Measurements from ENCODE around the gene CATSPERD.
A peak's percentile ranks its signal among the peaks of the same experiment; 100 is the strongest.
"Not testable (repeated sequence)": the region's sequence is repeated elsewhere in the genome, so short reads cannot be mapped to it uniquely, and the experiment has no call there.

Gene CATSPERD

DNA sequence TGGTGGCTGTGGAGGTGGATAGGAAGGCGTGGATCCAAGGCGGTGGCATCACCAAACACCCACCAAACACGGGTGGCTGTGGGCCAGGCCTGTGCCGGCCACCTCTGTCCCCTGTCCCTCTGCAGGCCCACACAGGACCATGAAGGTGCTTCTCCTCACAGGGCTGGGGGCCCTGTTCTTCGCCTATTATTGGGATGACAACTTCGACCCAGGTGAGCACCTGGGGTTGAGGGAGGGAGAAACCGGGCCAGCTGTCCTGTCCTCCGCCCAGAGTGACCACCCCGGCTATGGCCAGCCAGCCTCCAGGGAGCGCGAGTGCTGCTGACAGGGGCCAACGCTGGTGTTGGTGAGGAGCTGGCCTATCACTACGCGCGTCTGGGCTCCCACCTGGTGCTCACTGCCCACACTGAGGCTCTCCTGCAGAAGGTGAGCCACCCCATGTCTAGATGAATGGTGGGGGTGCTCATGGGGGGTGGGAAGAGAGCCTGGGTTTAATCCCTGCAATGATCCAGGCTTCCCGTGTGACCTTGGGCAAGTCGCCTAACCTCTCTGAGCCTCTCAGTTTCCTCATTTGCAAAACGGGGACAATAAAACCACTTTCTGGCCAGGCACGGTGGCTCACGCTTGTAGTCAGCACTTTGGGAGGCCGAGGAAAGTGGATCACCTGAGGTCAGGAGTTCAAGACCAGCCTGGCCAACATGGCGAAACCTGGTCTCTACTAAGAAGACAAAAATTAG lies 35.6 kb upstream of the CATSPERD start:
- TF ChIP-seq POLR2A (IDR thresholded peaks at IDR 0.05; ENCODE audit: extremely low read depth, insufficient read length): no peak
- TF ChIP-seq CTCF (IDR thresholded peaks at IDR 0.05; ENCODE audit: low read depth, low read length): no peak
- no peak for TF ChIP-seq MYC (IDR thresholded peaks at IDR 0.05; ENCODE audit: low read depth, low read length)
- TF ChIP-seq, protein P1, sequence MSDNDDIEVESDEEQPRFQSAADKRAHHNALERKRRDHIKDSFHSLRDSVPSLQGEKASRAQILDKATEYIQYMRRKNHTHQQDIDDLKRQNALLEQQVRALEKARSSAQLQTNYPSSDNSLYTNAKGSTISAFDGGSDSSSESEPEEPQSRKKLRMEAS (IDR thresholded peaks at IDR 0.05; ENCODE audit: low read depth, low read length): no peak
- no peak overlapping the region for H3K4me3 ChIP-seq (ENCODE audit: low read depth, low read length)
- DNase-seq (ENCODE audit: low read depth): no peak

GRCh38 chr19:5686326-5686646 lies 34.2 kb upstream of the CATSPERD start:
- no peak overlapping the region for H3K4me3 ChIP-seq (ENCODE audit: low read depth, low read length)
- TF ChIP-seq, protein P1 (IDR thresholded peaks at IDR 0.05; ENCODE audit: low read depth, low read length): no peak
- no peak for TF ChIP-seq POLR2A (IDR thresholded peaks at IDR 0.05; ENCODE audit: extremely low read depth, insufficient read length)
- no peak for TF ChIP-seq MYC (IDR thresholded peaks at IDR 0.05; ENCODE audit: low read depth, low read length)
- TF ChIP-seq CTCF (IDR thresholded peaks at IDR 0.05; ENCODE audit: low read depth, low read length): no peak
- DNase-seq (ENCODE audit: low read depth): no peak

DNA sequence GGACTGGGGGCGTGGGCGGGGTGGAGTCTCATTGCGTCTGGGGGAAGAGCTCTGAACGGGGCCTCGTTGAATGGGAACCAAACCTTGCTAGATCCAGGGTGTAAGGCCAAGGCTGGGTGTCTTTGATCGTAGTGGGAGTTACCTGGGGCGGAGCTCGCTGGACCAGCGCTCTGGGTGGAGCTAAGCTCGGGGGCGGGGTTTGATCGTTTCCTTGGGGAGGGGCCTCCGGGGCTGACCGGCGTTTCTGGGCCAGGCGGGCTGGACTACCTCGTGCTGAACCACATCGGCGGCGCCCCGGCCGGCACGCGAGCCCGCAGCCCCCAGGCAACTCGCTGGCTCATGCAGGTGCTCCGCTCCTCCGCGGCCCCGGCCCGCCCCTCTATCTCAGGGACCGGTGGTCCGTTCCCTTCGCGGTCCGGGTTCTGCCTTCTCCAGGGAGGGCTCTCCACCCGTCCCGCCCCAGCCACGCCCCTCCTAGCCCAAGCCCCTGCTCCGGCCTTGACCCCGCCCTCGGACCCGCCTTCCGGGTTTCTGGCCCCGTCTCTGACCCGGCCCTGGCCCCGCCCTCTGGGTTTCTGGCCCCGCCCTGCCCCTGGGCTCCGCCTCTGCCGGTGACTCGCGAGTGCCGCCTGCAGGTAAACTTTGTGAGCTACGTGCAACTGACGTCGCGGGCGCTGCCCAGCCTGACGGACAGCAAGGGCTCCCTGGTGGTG lies 33.6 kb upstream of the CATSPERD start:
- peak; percentile 89 for DNase-seq (ENCODE audit: low read depth)
- TF ChIP-seq MYC (IDR thresholded peaks at IDR 0.05; ENCODE audit: low read depth, low read length): no peak; the same call in none of the 2 replicates
- no peak for TF ChIP-seq POLR2A (IDR thresholded peaks at IDR 0.05; ENCODE audit: extremely low read depth, insufficient read length)
- TF ChIP-seq CTCF (IDR thresholded peaks at IDR 0.05; ENCODE audit: low read depth, low read length): peak; percentile 57
- TF ChIP-seq, protein P1 (IDR thresholded peaks at IDR 0.05; ENCODE audit: low read depth, low read length): peak; percentile 57; the same call in 1 of the 2 replicates
- H3K4me3 ChIP-seq (ENCODE audit: low read depth, low read length): peak overlapping the region; percentile 34

GRCh38 chr19:5687360-5688198 lies 32.9 kb upstream of the CATSPERD start:
- DNase-seq (ENCODE audit: low read depth): no peak
- TF ChIP-seq POLR2A (IDR thresholded peaks at IDR 0.05; ENCODE audit: extremely low read depth, insufficient read length): no peak
- TF ChIP-seq, protein P1 (IDR thresholded peaks at IDR 0.05; ENCODE audit: low read depth, low read length): no peak
- TF ChIP-seq CTCF (IDR thresholded peaks at IDR 0.05; ENCODE audit: low read depth, low read length): no peak
- TF ChIP-seq MYC (IDR thresholded peaks at IDR 0.05; ENCODE audit: low read depth, low read length): no peak
- no peak overlapping the region for H3K4me3 ChIP-seq (ENCODE audit: low read depth, low read length)

DNA sequence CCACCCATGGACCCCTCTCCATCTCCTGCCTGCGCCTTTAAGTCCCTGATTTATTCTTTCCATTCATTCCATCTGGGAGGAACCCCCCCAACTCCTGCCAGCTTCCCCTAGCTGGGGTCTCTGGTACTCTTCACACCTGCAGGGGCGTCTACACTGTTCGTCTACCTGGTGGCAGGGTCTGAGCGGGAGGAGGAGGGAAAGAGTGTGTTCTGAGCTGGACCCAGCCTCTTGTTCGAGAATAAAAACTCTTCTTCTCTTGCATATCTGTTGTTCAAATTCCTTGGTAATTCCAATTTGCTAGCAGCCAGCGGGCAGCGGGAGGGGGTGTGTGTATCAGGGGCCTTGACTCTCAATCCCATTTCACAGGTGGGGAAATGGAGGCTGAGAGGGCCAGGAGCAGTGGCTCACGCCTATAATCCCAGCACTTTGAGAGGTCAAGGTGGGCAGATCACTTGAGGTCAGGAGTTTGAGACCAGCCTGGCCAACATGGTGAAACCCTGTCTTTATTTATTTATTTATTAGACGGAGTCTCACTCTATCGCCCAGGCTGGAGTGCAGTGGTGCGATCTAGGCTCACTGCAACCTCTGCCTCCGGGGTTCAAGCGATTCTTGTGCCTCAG lies 32.1 kb upstream of the CATSPERD start:
- H3K4me3 ChIP-seq (ENCODE audit: low read depth, low read length); DNase-seq (ENCODE audit: low read depth): not testable (repeated sequence)
